GM19240 (cell line): Measurements from ENCODE around the gene ZFHX3.
"Not testable (repeated sequence)": the region's sequence is repeated elsewhere in the genome, so short reads cannot be mapped to it uniquely, and the experiment has no call there.

ENCODE experiments used
- DNase-seq: peaks from one replicate; pipeline ENCODE4 v3.0.0; 2011; ENCODE audit warnings: low spot score; ENCODE audit not compliant: insufficient read length

ZFHX3 gene

DNA sequence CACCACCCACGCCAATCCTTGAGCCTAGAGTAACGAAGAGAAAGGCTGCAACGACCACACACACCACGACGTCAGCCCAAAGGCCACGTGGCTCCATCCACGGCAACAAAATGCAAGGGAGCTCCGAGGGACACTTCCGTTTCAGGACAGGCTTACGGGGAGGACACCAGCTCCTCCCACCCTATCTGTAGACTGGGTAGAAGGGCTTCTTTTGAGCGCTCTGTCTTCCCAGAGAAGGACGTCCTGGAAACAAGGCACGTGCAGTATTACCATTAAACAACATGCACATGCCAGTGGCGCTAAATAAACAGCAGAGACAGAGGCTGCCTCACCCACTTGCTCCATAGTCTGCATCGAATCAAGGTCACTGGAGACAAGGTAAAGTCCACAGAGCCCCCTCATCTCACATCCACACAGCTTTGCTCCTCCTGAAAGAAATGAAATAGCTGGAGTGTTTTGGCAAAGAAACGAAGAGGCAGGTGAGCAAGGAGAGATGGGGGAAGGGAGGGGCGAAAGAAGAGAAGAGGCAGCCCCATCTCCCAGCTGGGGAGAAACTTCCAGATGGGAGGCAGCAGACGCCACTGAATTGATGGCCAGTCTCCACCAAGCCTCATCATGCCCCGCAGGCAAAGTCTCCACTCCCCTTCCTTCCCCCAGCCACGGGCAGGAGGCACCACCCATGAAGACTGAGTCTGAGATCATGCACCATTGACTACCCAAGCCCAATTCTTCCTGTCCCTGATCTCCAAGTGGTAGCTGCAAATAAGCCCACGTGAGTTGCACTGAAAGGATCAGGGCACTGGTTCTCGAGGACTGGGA, 24.0 kb downstream of the ZFHX3 start:
- DNase-seq = no peak

DNA sequence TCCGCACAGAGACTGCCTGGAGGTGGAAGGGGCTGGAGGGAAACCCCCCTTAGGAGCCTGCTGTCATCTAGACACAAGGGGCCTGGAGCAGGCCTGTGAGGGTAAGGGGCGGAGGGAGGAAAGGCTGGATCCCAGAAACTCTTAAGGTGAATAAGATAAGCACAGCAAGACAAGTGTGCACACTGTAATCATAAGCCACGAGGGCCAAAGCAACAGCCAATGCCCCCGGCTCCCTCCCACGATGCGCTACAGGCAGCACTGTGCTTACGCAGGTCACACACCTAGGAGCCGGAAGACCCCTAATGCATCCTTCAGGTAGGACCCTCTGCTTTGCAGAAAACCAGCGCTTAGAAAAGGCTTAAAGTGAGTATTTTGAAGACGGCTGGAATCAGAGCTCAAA, 24.6 kb downstream of the ZFHX3 start:
- DNase-seq = no peak

DNA sequence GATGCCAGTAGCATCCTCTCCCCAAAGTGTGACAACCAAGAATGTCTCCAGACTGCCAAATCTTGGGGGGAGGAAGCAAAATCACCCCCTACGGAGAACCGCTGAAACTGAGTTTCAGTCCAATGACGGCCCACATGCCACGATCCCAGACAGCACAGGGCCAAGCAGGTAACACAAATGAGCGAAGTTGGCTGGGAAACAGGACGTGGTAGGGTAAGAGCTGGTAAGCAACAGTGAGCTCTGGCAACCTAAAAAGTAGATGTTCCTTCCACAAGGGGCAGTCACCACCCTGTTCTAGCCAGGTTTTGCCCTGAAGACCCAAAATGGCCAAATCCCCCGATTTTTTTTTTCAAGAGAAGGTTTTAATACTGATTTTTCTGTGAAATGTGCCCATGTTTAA, 25.4 kb downstream of the ZFHX3 start:
- DNase-seq = no peak

DNA sequence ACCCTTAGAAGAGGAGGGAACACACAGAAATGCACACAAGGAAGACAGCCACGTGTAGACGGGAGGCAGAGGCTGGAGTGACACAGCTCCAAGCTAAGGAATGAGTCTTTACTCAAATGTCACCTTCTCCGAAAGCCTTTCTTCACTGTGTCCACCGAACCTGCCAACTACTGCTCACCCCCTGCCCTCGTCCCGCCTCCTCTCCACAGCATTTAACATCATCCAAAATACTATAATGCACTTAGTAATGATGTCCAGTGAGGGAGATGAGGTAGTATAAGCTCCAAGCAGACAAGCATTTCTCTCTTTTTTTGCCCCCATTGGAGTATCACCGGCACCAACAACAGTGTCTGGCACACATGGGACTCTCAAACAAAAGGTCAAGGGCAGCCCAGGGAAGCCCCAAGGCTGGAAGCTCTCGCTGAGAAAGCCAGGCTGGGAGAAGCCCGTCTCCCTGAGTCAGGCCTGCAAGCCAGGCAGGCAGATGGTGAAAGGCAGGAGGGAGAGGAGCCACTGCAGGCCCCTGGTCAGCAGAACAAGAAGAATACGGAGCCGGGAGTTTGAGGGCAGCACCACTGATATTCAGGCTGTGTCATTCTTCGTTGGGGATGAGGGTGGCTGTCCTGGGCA, 25.9 kb downstream of the ZFHX3 start:
- DNase-seq = no peak

DNA sequence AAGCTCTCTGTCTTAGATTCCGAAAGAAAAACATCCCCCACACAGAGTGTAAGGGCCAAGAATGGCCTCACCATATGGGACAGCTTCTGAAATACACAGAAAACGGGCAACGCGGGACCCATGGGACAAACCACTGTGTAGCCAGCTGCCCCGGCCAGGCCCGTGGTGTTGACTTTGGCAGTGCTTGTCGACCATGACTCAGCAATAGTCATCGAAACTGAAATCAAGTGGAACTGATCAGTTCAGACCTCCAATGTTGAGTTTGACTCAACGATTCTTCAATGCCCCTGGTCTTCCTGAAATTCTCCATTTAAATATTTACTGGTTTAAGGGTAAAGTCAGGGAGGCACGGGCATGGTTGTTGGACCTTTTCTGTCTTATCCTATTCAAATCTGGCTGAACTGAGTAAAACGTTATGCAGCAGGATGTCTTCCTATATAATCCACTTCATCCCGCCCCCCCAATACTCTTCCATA, 27.5 kb downstream of the ZFHX3 start:
- no peak for DNase-seq

DNA sequence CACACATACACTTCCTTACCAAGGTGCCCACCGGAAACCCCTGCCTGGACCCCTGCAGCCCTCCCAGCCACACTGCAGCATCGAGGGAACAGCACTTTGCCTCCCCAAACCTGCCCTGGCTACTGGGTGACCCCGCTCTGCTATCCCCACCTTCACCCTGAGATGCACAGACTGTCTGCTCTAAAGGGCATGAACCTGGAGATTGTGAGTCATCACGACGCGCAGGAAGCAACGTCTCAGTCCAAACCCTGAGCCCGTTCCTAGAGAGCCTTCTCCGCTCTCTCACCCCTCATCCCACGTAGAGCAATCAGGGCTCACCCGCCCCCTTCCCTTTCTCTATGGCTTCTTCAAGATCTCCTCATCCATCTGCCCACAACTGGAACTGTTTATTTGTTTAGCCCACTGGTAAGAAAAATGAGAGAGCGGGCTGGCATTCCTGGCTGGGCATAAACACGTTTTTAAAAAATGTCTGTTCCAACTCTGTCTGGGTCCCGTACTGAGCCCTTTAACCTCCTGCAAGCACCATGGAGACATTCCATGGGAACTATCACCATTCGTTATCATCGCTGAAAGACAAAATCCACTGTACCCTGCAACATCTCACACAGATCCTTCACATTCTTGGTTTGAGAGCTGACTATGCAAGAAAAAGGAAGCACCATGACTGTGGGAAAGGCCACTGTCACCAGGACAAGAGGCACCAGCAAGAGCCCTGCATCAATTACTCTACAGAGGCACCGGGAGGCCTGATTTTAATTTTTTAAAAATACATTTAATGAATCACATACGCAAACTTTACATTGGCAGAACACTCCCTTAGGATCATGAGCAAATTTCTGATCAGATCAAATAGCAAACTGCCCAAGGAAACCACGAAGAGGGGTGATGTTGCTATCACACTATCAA, 28.2 kb downstream of the ZFHX3 start:
- DNase-seq = no peak

DNA sequence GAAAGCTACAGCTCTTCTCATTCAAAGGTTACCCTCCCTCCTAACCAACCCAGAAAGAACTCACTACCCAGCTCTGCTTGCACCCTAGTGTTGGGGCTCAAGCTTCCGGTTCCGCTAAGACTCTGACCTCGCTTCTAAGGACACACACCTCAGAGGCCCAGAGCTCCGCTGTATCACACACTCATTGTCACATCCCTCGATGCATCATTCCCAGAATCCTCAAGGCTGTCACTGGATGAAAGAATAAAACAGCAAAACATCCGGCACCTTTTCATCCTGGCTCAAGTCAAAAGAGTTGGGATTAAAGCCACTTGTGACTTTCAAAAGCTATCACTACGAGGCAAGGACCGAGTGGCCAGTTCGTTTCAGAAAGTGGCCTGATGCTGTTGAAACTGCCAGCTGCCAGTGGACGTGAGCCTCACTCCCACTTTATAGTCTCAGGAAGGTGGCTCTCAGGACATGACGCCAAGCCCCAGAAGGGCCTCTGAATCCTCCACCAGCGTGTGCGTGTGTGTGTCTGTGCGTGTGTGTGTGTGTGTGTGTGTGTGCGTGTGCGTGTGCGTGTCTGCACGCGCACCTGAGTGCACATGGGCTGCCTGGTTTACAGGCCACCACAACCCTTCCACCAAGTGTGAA, 29.0 kb downstream of the ZFHX3 start:
- DNase-seq = no peak

DNA sequence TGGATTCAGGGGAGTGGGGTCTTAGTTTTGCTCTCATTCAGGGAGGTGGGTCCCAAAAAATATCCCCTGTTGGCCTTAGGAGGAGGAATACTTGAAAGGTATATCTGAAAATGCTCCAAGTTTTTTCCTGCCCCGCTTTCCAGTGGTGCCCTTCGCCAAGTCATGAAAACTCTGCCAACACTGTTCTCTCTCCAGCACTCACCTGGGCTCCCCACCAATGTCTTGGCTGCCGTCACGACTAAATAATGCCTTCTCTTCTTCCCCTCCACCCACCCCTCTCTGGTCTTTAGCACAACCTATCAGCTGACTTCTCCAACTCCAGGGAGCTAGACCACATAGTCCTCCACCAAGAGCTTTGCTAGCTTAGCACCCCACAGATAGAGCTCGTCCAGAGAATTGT, 30.6 kb downstream of the ZFHX3 start:
- no peak for DNase-seq

DNA sequence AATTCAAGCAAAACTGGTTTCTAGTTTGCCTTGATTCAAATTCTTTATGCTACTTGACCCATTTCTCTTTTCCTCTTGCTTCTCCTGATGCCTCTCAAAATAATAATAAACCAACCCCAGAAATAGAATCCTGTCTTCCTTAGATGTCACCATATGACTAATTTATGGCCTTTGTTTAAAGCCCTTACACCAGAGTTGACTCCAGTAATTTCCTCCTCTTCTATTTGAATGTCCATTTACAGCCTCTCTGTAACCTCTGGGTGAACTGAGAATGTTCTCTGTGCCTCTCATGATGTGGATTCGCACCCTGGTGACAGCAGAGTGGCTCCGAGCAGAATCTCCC, 31.5 kb downstream of the ZFHX3 start:
- peak; percentile 50 for DNase-seq

DNA sequence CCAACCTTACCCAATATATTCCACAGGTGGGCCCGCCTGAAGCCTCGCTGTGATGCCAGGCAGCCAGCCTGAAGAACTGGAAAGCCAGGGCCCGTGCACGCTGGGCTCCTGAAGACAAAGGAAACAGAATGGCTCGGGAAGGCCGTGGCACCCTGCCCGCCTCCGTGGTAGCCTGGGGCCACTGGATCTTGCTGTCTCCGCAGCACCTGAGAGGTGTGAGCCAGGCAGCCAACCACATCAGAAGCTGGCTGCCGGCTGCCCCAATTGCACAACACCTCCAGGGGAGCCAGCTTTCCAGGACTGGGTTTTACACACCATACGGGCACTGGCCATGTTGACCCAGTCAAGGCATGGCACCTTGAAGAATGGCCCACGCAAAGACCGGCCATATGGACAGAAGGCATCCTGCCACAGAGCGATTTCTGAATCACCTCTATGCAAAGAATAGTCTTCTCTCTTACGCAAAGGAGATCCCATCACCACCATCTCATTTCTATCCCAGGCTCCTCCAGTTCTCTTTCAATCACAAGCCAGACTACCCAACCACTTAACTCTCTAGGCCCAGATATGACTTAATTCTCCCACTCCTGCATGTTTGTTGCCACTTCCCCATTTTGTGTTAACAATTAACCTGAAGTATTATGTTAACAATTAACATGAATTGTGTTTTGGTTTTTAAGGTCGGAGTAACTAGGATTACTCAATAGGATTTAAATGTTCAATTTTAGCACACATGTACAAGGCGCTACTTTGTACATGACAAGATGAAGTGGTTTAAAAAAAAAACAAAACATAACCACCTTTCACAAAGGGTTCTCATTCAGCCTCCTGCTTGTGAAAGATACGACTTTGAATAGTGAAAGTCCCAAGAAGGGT, 32.1 kb downstream of the ZFHX3 start:
- peak; percentile 45 for DNase-seq

DNA sequence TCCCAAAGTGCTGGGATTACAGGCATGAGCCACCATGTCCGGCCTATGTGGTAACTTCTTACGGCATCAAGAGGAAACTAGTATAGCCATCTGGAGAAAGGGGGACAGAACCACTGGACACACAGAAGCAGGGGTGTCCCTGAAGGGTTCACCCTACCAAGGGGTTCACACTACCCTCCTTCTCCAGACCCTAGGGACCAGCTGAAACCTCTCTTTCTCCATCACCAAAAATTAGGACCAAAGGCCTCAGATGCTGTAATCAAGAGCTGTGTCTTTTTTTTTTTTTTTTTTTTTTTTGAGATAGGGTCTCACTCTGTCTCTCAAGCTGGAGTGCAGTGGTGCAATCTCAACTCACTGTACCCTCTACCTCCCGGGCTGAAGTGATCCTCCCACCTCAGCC, 33.2 kb downstream of the ZFHX3 start:
- no peak for DNase-seq

DNA sequence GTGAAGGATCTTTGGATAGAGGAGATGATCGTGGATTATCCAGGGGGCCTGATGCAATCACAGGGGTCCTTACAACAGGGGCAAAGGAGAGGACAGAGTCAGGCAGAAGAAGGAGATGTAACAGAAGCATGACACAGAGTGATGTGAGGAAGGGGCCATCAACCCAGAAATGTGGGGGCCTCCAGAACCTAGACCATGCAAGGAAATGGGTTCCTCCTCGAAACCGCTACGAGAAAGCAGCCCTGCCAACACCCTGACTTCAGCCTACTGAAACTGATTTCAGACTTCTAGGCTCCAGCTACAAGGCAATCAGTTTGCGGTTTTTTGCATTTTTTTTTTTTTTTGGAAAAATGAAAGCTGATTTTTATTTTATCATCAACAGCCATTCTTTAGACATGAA, 34.0 kb downstream of the ZFHX3 start:
- no peak for DNase-seq

DNA sequence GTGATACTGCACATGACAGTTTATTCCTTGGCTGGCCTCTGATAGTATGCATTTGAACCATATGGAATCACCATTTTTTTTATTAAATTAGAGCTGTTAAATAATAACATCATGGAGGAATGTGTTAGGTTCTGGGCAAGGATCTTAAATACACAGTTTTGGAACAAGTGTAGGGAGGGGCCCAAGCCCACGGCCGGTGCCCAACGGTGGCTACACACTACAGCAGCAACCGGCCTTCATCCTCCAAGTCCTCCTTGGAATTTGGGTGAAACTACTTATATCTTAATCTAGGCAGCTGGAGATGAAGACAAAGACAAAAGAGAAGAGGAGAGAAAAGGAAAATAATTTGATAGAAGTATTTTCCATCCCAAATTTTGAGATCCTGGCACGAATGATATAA, 35.6 kb downstream of the ZFHX3 start:
- DNase-seq = no peak

DNA sequence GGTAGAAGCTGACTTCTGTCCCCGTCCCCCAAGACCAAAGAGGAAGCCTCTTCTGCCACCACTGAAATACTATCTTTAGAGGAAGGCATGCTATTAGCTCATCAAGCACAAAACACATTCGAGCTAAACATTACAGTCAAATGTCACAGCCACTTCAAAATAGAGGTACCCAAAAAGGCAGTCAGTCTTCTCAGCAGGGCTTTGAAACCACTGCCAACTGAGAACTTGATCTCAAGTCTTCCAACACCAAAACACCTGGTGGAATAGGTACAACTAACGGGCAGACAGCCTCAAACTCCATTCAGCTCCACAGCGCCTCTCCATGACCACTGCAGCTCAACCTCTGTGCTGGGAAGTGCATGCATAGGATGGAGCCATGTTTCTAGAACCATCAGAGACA, 36.0 kb downstream of the ZFHX3 start:
- DNase-seq = no peak

DNA sequence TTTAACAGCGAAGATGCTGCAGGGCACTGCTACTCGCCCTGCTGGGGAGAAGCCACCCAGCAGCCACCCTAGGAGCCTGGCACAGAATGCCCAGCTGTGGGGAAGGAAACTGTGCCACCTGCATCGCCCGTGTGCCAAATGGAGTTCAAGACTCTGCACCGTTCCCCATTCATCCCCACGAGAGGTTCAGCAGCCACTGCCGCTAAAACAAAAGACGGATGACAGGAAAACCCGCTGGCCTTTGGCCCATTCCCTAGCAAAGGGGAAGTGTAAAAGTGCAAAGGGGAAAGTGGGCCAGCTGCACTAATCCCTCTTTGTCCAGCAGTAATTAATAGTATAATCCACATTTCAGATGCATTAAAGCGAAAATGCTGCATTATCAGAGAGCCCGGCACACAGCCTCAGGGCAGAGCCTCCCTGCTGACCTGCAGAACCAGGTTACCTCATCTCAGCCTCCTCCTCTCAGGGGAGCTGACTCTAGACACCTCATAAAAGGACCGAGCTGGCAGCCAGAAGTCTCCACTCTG, 37.7 kb downstream of the ZFHX3 start:
- no peak for DNase-seq

DNA sequence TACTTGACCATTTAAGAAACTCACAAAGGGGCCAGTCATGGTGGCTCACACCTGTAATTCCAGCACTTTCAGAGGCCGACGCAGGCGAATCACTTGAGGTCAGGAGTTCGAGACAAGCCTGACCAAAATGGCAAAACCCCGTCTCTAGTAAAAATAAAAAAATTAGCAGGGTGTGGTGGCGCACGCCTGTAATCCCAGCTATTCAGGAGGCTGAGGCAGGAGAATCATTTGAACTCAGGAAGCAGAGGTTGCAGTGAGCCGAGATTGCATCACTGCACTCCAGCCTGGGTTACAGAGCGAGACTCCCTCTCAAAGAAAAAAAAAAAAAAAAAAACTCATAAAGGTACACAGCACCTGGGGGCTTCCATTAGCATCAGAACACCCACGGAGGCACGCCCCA, 38.2 kb downstream of the ZFHX3 start:
- not testable (repeated sequence) for DNase-seq

DNA sequence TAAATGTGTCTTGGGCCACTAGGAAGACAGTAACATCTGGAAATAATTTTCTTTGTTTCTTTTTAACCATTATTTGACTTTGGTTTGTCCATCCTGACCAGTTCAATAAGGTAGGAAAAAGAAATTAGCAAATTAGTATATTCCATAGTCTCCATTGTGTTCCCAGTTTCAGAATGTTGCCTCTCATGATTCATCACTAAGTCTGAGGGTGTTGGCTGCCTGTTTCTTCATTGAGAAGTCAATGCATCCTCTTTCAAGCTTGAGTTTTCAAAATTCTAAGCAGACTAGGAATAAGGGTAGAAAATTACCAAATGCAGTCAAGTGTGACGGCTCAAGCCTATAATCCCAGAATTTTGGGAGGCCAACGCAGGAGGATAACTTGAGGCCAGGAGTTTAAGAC, 41.9 kb downstream of the ZFHX3 start:
- no peak for DNase-seq

DNA sequence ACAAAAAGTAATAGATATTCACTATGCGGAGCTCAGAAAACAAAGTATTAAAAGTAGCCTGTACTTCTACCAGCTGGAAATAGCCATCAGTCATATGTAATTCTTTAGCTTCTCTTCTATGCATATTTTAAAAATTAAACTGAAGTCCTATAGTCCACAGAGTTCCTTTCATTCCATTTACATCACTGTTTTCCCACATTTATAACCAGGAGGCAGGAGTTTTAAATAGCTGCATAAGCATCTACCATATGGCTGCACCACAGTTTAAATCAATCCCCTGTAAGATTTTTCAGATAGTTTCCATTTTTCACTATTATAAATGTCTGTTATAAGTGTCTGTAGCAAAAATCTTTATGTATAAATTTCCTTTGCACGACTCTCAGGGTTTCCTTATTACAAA, 45.1 kb downstream of the ZFHX3 start:
- DNase-seq = no peak

DNA sequence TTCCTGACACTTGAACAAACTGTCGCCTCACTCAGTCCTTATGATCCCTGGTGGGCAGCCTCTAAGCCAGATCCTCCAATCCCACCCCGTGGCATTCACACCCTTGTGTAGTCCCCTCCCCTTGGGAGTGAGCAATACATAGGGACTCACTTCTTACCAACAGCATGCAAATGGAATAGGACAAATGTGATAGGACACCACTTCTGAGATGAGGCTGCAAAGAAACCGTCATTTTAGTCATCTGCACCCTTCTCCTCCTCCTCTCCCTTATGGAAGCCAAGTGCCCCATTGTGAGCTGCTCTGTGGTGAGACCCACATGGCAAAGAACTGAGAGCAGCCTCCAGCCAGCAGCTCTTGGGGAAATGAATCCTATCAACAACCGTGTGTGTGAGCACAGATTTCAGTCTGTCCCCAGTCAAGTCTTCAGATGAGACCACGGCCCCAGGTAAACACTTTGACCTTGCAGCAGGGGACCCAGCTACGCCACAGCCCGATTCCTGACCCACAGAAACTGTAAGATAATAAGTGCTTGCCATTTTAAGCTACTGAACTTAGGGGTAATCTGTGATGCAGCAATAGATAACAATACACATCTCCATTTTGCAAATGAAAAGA, 46.9 kb downstream of the ZFHX3 start:
- DNase-seq = no peak
